ENCODE measurements around the gene HESX1. TPM values are rescaled to one million over a fixed set of nuclear protein-coding genes. Genes with fewer than 3 reads are reported as not detected.

Gene HESX1
- total and polyA plus RNA-seq, 2 of the 8 experiments (the other 6 are each of a cell fraction or from before 2014, with no cell fraction given) = 7.1 to 12.0 TPM

DNA sequence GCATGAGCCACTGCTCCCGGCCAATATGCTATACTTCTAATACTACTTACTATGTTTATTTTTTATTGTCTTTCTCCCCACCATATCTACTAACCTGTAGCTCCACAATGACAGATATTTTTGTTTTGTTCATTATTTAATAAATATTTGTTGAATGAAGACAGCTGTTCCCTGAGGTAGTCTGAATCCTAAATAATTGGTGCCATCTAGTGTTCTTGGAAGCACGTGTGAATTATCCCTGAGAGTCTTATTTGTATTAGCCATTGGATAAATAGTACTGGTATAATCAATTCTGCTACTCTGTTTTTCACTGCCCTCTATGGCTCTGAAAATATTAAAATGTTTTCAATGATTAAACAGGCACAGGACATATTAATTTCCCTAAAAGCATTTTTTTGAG, 22.1 kb upstream of the HESX1 start:
- Histone ChIP-seq H2BK5ac (ENCODE audit: low read depth, low read length) (no peak overlapping the region), H3K18ac (ENCODE audit: extremely low read depth, low read length) (no peak overlapping the region), H4K8ac (ENCODE audit: extremely low read depth, insufficient read depth, low read length) (no peak overlapping the region), H3K79me1 (ENCODE audit: low read depth, low read length) (no peaks in the 10 kb centered on the region), H3K4me3 (ENCODE audit: extremely low read depth in 1 of 4, insufficient read depth in 2 of 4, low read depth in 3 of 4, low read length in 4 of 4) (no peak overlapping the region), H2BK12ac (ENCODE audit: low read depth, low read length) (no peak overlapping the region), H4K91ac (replicated peaks; ENCODE audit: insufficient read length, low read length) (no peak overlapping the region), H3K27ac (ENCODE audit: low read depth, low read length) (no peak overlapping the region), H3K9ac (replicated peaks in 1 of 4; ENCODE audit: extremely low read depth in 1 of 4, low read depth in 3 of 4, low read length in 3 of 4) (no peak overlapping the region), H3K4me2 (ENCODE audit: insufficient read depth in 1 of 2, low read depth in 2 of 2, low read length in 2 of 2) (no peak overlapping the region), H3K14ac (ENCODE audit: insufficient read length) (no peak overlapping the region), H2BK120ac (replicated peaks; ENCODE audit: low read depth, low read length) (no peak overlapping the region), H3K9me3 (ENCODE audit: insufficient read depth in 2 of 2, low read depth in 1 of 2, low read length in 1 of 2) (no peaks in the 10 kb centered on the region), H4K5ac (ENCODE audit: insufficient read length, low read depth, low read length) (no peak overlapping the region), H2BK15ac (ENCODE audit: low read length) (no peak overlapping the region), H3K23me2 (ENCODE audit: low read depth, low read length) (no peaks in the 10 kb centered on the region; the same call in 1 of the 2 replicates), H4K20me1 (replicated peaks in 1 of 2; ENCODE audit: control insufficient read depth in 1 of 2, insufficient read depth in 2 of 2, low read length in 2 of 2) (no peaks in the 10 kb centered on the region), H3K56ac (replicated peaks; ENCODE audit: insufficient read length, low read depth, low read length) (no peak overlapping the region), H3K4me1 (replicated peaks in 1 of 4; ENCODE audit: control insufficient read depth in 3 of 4, insufficient read depth in 4 of 4, low read length in 3 of 4) (no peaks in the 10 kb centered on the region), H3K79me2 (ENCODE audit: control insufficient read depth in 1 of 2, insufficient read depth in 2 of 2, low read length in 2 of 2) (no peaks in the 10 kb centered on the region), H3K23ac (ENCODE audit: insufficient read length) (no peak overlapping the region), H3K4ac (replicated peaks; ENCODE audit: insufficient read length, low read depth, low read length) (no peak overlapping the region), H3K36me3 (ENCODE audit: control insufficient read depth in 2 of 4, insufficient read depth in 4 of 4, low read length in 3 of 4) (no peaks in the 10 kb centered on the region), H2AK5ac (ENCODE audit: low read depth, low read length) (no peak overlapping the region), H3K27me3 (replicated peaks in 1 of 4; ENCODE audit: control insufficient read depth in 3 of 4, extremely low read depth in 1 of 4, insufficient read depth in 3 of 4, low read length in 3 of 4) (no peaks in the 10 kb centered on the region), H2BK20ac (ENCODE audit: low read length) (no peak overlapping the region), H2AFZ (ENCODE audit: low read length) (no peak overlapping the region)
- ChIA-PET POLR2A (ENCODE audit: partially characterized antibody) (interaction anchor here (0.9 kb wide), 1 partner anchor 25 kb away, joined by 3 read pairs; no protein-coding TSS in a partner anchor), CTCF (ENCODE audit: partially characterized antibody) (interaction anchor here (0.7 to 5.2 kb wide), 29 partner anchors 8 to 251 kb away, joined by 3 to 61 read pairs (median 4); partner anchors contain the start of gene HESX1)
- DNase-seq (ENCODE audit: low read depth in 1 of 2, low spot score in 2 of 2) = no peak
- FAIRE-seq = no peak
- WGBS, 2 experiments (ENCODE audit: extremely low coverage in 1 of 2, insufficient coverage in 1 of 2, insufficient read length in 1 of 2, insufficient replicate concordance in 2 of 2, low coverage in 1 of 2, low lambda C conversion rate in 2 of 2, missing lambda C conversion rate in 1 of 2) = 56% methylated on average over 2 of the region's 2 CpGs; no CpG with 5 or more reads in 1 of the 2 experiments
- no peak for TF ChIP-seq USF2 (IDR thresholded peaks at IDR 0.05; ENCODE audit: low read length)
- no peak for TF ChIP-seq SUZ12 (IDR thresholded peaks at IDR 0.05; ENCODE audit: low read length)
- no peak for TF ChIP-seq TEAD4 (IDR thresholded peaks at IDR 0.05; ENCODE audit: low read depth, low read length)
- no peak for TF ChIP-seq SP1 (IDR thresholded peaks at IDR 0.05; ENCODE audit: low read depth, low read length)
- TF ChIP-seq ZNF274 (IDR thresholded peaks at IDR 0.05; ENCODE audit: borderline replicate concordance, extremely low read depth, low read length) = no peak
- no peak for TF ChIP-seq EZH2 (IDR thresholded peaks at IDR 0.05; ENCODE audit: low read depth, low read length, severe bottlenecking)
- TF ChIP-seq KDM4A (IDR thresholded peaks at IDR 0.05; ENCODE audit: low read depth, low read length, severe bottlenecking) = no peak
- no peak for TF ChIP-seq TCF12 (IDR thresholded peaks at IDR 0.05; ENCODE audit: low read depth, low read length)
- TF ChIP-seq CTCF (IDR thresholded peaks at IDR 0.05; ENCODE audit: control extremely low read depth in 1 of 3, insufficient read depth in 1 of 3, low read depth in 1 of 3, low read length in 3 of 3) = peak in 2 of 3 experiments; percentile 37 to 41; a peak in 2 of 4 replicates
- TF ChIP-seq GABPA (IDR thresholded peaks at IDR 0.05; ENCODE audit: borderline replicate concordance, insufficient read depth, low read length) = no peak

Measured in H1 (cell line).